ENCODE data around the gene SRRM4. TPM values are rescaled to one million over a fixed set of nuclear protein-coding genes. Genes with fewer than 3 reads are reported as not detected.
"Not testable (repeated sequence)": the region's sequence is repeated elsewhere in the genome, so short reads cannot be mapped to it uniquely, and the experiment has no call there.

The SRRM4 gene
- total RNA-seq, 1 donor from 2014 or later, result under 0.01 TPM

DNA sequence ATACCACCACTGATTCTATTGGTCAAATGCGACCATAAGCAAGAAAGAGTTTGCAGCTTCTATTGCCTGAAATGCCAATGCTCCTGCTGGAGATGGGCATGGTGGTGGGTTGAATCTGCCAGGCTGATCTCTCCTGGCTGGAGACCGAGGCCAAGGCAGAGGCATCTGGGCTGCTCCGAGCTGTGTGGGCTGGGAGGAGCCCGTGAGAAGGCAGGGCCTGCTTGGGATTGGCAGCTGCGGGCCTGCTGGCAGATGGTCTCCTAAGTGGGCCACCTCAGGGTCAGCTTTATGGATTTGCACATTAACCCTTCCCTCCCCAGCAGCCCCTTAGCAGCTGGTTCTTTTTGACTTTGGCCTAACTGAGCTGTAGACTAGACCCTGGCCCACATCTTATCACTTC, 25.4 kb downstream of the SRRM4 start:
- no peaks in the 10 kb centered on the region for H3K36me3 ChIP-seq (ENCODE audit: control insufficient read depth in 3 of 3, insufficient read depth in 3 of 3, low read length in 3 of 3)
- no peaks in the 10 kb centered on the region for H3K4me1 ChIP-seq (ENCODE audit: control insufficient read depth in 3 of 3, insufficient read depth in 3 of 3, low read length in 3 of 3)
- H3K9ac ChIP-seq (ENCODE audit: low read depth in 1 of 3, low read length in 3 of 3), result no peak overlapping the region
- no peak overlapping the region for H3K27ac ChIP-seq (ENCODE audit: low read depth, low read length)
- H3K27me3 ChIP-seq (ENCODE audit: control insufficient read depth in 3 of 3, insufficient read depth in 3 of 3, low read length in 3 of 3), result peaks cover 18 to 47% (median 24%) of the 10 kb centered on the region in 3 donors
- H3K9me3 ChIP-seq (ENCODE audit: control insufficient read depth in 3 of 3, low read length in 3 of 3), result peaks cover 0 to 2% (median 0%) of the 10 kb centered on the region in 3 donors
- H3K4me3 ChIP-seq (ENCODE audit: low read length in 3 of 3), result no peak overlapping the region

DNA sequence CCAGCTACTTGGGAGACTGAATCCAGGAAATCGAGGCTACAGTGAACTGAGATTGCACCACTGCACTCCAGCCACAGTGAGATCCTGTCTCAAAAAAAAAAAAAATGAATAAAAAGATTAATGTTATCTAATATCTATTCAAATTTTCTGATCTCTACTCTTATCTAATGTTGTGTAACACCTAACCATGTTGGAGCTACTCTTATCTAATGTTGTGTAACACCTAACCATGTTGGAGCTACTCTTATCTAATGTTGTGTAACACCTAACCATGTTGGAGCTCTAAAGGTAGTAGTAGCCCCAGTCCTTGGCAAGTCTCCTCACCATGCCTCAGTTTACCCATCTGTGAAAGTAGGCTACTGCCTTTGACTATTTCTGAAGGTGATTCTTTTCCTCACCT, 26.9 kb downstream of the SRRM4 start:
- H3K4me1 ChIP-seq (ENCODE audit: control insufficient read depth in 3 of 3, insufficient read depth in 3 of 3, low read length in 3 of 3); H3K36me3 ChIP-seq (ENCODE audit: control insufficient read depth in 3 of 3, insufficient read depth in 3 of 3, low read length in 3 of 3); H3K4me3 ChIP-seq (ENCODE audit: low read length in 3 of 3); H3K9me3 ChIP-seq (ENCODE audit: control insufficient read depth in 3 of 3, low read length in 3 of 3); H3K27ac ChIP-seq (ENCODE audit: low read depth, low read length); H3K9ac ChIP-seq (ENCODE audit: low read depth in 1 of 3, low read length in 3 of 3): not testable (repeated sequence)
- H3K27me3 ChIP-seq (ENCODE audit: control insufficient read depth in 3 of 3, insufficient read depth in 3 of 3, low read length in 3 of 3), result peaks cover 18 to 41% (median 24%) of the 10 kb centered on the region in 3 donors

DNA sequence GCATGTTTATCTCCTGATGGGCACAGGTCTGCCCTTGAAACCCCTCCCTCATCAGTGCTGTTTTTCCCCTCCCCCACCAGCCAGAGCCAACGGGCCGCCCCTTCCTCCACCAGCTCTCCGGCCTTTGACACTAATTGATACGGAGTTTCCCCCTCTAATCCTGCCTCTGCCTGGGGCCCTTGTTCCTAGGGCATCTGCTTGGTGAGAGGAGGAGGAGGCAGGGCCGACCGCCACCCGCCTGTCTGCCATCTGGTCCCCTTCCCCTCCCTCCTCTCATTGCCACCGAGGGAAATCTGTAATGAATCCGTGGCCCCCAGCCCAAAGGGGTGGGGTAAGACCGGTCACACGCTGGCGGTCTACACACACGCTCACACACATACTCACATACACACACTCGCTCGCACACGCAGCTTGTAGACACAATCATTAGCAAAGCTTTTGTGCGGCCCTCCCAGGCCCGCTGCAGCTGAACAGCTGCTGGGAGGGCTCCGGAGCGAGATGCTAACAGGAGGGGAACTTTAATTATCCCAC, 27.4 kb downstream of the SRRM4 start:
- H3K27me3 ChIP-seq (ENCODE audit: control insufficient read depth in 3 of 3, insufficient read depth in 3 of 3, low read length in 3 of 3), result peaks cover 18 to 39% (median 24%) of the 10 kb centered on the region in 3 donors
- peaks cover 0 to 2% (median 0%) of the 10 kb centered on the region in 3 donors for H3K9me3 ChIP-seq (ENCODE audit: control insufficient read depth in 3 of 3, low read length in 3 of 3)
- H3K27ac ChIP-seq (ENCODE audit: low read depth, low read length), result no peak overlapping the region
- H3K4me1 ChIP-seq (ENCODE audit: control insufficient read depth in 3 of 3, insufficient read depth in 3 of 3, low read length in 3 of 3), result no peaks in the 10 kb centered on the region
- H3K4me3 ChIP-seq (ENCODE audit: low read length in 3 of 3), result no peak overlapping the region
- H3K9ac ChIP-seq (ENCODE audit: low read depth in 1 of 3, low read length in 3 of 3), result no peak overlapping the region
- H3K36me3 ChIP-seq (ENCODE audit: control insufficient read depth in 3 of 3, insufficient read depth in 3 of 3, low read length in 3 of 3), result no peaks in the 10 kb centered on the region

DNA sequence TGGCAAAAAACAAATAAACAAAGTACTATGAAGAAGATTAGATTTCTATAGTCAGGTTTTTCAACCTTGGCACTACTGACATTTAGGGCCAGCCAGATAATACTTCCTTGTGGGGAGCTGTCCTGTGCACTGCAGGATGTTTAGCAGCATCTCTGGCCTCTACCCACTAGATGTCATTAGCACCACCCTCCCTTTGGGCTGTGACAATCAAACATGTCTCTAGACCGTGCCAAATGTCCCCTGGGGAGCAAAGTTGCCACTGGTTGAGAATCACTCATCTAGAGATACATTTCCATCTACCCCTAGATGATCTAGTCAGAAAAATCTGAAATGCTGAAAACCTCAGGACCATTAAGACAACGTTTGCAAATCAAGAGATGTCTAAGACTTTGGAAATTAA, 29.9 kb downstream of the SRRM4 start:
- no peak overlapping the region for H3K9ac ChIP-seq (ENCODE audit: low read depth in 1 of 3, low read length in 3 of 3)
- no peaks in the 10 kb centered on the region for H3K36me3 ChIP-seq (ENCODE audit: control insufficient read depth in 3 of 3, insufficient read depth in 3 of 3, low read length in 3 of 3)
- H3K27ac ChIP-seq (ENCODE audit: low read depth, low read length), result no peak overlapping the region
- H3K4me1 ChIP-seq (ENCODE audit: control insufficient read depth in 3 of 3, insufficient read depth in 3 of 3, low read length in 3 of 3), result no peaks in the 10 kb centered on the region
- H3K9me3 ChIP-seq (ENCODE audit: control insufficient read depth in 3 of 3, low read length in 3 of 3), result peaks cover 0 to 2% (median 0%) of the 10 kb centered on the region in 3 donors
- no peak overlapping the region for H3K4me3 ChIP-seq (ENCODE audit: low read length in 3 of 3)
- peaks cover 10 to 28% (median 23%) of the 10 kb centered on the region in 3 donors for H3K27me3 ChIP-seq (ENCODE audit: control insufficient read depth in 3 of 3, insufficient read depth in 3 of 3, low read length in 3 of 3)

DNA sequence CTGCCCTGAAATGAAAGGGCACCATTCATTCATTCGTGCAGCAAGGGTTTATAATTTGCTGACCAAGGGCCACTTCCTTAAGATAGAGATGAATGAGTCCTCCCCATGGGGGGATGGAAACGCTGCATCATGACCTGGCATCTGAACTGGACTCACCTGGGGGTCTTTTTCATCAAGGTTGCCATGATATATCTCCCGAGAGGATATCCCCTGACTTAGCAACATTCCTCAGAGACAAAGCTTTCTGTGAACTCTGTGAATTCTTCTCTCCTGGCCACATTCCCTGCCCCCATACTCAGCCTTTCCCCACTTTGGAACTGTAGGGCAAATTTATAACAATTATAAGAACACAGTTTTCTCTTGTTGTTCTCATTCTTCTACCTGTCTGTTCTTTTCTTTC, 30.8 kb downstream of the SRRM4 start:
- Histone ChIP-seq H3K27ac (ENCODE audit: low read depth, low read length) (no peak overlapping the region), H3K9ac (ENCODE audit: low read depth in 1 of 3, low read length in 3 of 3) (no peak overlapping the region), H3K27me3 (ENCODE audit: control insufficient read depth in 3 of 3, insufficient read depth in 3 of 3, low read length in 3 of 3) (peaks cover 12 to 22% (median 19%) of the 10 kb centered on the region in 3 donors), H3K36me3 (ENCODE audit: control insufficient read depth in 3 of 3, insufficient read depth in 3 of 3, low read length in 3 of 3) (no peaks in the 10 kb centered on the region), H3K4me1 (ENCODE audit: control insufficient read depth in 3 of 3, insufficient read depth in 3 of 3, low read length in 3 of 3) (no peaks in the 10 kb centered on the region), H3K4me3 (ENCODE audit: low read length in 3 of 3) (no peak overlapping the region), H3K9me3 (ENCODE audit: control insufficient read depth in 3 of 3, low read length in 3 of 3) (peaks cover 0 to 2% (median 0%) of the 10 kb centered on the region in 3 donors)

DNA sequence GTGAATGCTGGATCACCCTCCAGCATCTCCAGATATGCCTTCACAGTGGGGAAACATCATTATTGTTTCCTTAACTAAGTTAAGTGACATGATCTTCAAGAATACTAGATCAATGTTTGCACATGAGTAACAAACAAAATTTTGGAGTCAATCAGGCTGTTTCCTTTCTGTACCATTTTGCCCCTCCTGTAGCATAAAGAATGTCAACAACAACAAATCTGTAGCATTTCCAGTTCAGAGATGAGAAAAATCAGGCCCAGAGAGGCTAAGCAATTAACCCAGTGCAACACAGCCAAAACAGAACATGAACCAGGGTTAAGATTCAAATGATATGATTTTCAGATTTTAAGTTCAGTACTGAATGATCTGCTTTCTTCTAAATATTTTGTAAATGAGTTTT, 31.7 kb downstream of the SRRM4 start:
- Histone ChIP-seq H3K4me1 (ENCODE audit: control insufficient read depth in 3 of 3, insufficient read depth in 3 of 3, low read length in 3 of 3) (no peaks in the 10 kb centered on the region), H3K27ac (ENCODE audit: low read depth, low read length) (no peak overlapping the region)

DNA sequence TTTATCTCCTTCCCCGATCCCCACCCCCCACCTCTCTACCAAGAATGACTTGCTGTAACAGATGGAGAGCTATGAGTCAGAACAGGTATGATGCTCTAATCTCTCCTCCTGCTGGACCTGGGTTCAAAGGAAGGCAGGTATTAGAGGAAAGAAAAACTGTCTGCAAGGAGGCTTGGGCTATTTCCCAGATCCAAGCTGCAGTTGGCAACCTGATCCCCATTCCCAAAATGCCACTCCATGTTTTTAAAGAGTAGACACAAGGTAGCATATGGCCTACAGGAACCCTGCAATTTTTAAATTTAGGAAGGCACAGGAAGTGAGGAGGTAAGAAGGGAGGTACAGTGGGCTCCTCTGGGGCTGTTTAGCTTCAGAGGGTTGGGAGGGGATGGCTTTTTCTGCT, 33.0 kb downstream of the SRRM4 start:
- Histone ChIP-seq H3K27me3 (ENCODE audit: control insufficient read depth in 3 of 3, insufficient read depth in 3 of 3, low read length in 3 of 3) (peaks cover 12 to 19% (median 13%) of the 10 kb centered on the region in 3 donors), H3K36me3 (ENCODE audit: control insufficient read depth in 3 of 3, insufficient read depth in 3 of 3, low read length in 3 of 3) (no peaks in the 10 kb centered on the region), H3K9me3 (ENCODE audit: control insufficient read depth in 3 of 3, low read length in 3 of 3) (peaks cover 0 to 2% (median 0%) of the 10 kb centered on the region in 3 donors), H3K4me3 (ENCODE audit: low read length in 3 of 3) (no peak overlapping the region), H3K9ac (ENCODE audit: low read depth in 1 of 3, low read length in 3 of 3) (no peak overlapping the region), H3K4me1 (ENCODE audit: control insufficient read depth in 3 of 3, insufficient read depth in 3 of 3, low read length in 3 of 3) (no peaks in the 10 kb centered on the region), H3K27ac (ENCODE audit: low read depth, low read length) (no peak overlapping the region)

More for the DNA sequence above, 31.7 kb downstream of the SRRM4 start:
- Histone ChIP-seq H3K4me3 (ENCODE audit: low read length in 3 of 3) (no peak overlapping the region), H3K27me3 (ENCODE audit: control insufficient read depth in 3 of 3, insufficient read depth in 3 of 3, low read length in 3 of 3) (peaks cover 18 to 25% (median 19%) of the 10 kb centered on the region in 3 donors), H3K9me3 (ENCODE audit: control insufficient read depth in 3 of 3, low read length in 3 of 3) (peaks cover 0 to 2% (median 0%) of the 10 kb centered on the region in 3 donors), H3K36me3 (ENCODE audit: control insufficient read depth in 3 of 3, insufficient read depth in 3 of 3, low read length in 3 of 3) (no peaks in the 10 kb centered on the region), H3K9ac (ENCODE audit: low read depth in 1 of 3, low read length in 3 of 3) (no peak overlapping the region)

DNA sequence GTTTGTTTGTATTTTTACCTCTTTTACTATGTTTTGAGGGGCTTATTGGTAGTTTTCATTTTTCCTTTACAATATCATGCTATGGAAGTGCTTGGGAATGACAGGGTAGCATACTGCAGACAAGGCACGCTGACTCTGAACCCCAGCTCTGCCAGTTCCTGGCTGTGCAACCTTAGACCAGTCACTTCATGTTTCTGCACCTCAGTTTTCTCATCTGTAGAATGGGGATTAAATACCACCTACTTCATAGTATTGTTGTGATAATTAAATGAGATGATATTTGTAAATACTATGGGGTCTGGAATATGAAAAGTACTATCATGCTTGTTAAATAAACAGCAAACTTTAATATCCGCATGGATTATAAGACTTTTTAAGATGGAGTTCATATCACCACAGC, 35.4 kb downstream of the SRRM4 start:
- Histone ChIP-seq H3K4me1 (ENCODE audit: control insufficient read depth in 3 of 3, insufficient read depth in 3 of 3, low read length in 3 of 3) (no peaks in the 10 kb centered on the region), H3K9me3 (ENCODE audit: control insufficient read depth in 3 of 3, low read length in 3 of 3) (no peaks in the 10 kb centered on the region), H3K9ac (ENCODE audit: low read depth in 1 of 3, low read length in 3 of 3) (no peak overlapping the region), H3K36me3 (ENCODE audit: control insufficient read depth in 3 of 3, insufficient read depth in 3 of 3, low read length in 3 of 3) (no peaks in the 10 kb centered on the region), H3K27ac (ENCODE audit: low read depth, low read length) (no peak overlapping the region), H3K4me3 (ENCODE audit: low read length in 3 of 3) (no peak overlapping the region), H3K27me3 (ENCODE audit: control insufficient read depth in 3 of 3, insufficient read depth in 3 of 3, low read length in 3 of 3) (peaks cover 16 to 24% (median 16%) of the 10 kb centered on the region in 3 donors)

DNA sequence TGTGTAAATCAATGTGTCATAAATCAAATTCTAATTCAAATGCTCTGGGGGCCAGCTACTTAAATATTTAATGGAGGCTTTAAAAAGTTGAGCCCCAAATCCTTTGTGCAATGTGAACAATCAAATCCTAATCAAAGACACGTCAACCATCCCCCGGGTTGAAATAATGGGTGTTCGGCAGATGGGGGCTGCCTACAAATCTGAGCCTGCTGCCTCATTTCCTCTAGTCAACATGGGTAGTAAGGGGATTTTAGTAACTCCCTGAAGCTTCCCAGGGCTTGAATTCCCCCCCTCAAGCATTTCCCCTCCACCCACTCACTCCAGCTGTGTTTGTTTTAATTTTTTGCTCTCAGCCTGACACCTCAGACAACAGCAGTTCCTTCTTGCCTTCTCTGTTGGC, 37.8 kb downstream of the SRRM4 start:
- Histone ChIP-seq H3K4me3 (ENCODE audit: low read length in 3 of 3) (no peak overlapping the region), H3K36me3 (ENCODE audit: control insufficient read depth in 3 of 3, insufficient read depth in 3 of 3, low read length in 3 of 3) (no peaks in the 10 kb centered on the region), H3K4me1 (ENCODE audit: control insufficient read depth in 3 of 3, insufficient read depth in 3 of 3, low read length in 3 of 3) (no peaks in the 10 kb centered on the region), H3K27me3 (ENCODE audit: control insufficient read depth in 3 of 3, insufficient read depth in 3 of 3, low read length in 3 of 3) (peaks cover 16 to 24% (median 16%) of the 10 kb centered on the region in 3 donors), H3K27ac (ENCODE audit: low read depth, low read length) (no peak overlapping the region), H3K9ac (ENCODE audit: low read depth in 1 of 3, low read length in 3 of 3) (no peak overlapping the region), H3K9me3 (ENCODE audit: control insufficient read depth in 3 of 3, low read length in 3 of 3) (no peaks in the 10 kb centered on the region)

DNA sequence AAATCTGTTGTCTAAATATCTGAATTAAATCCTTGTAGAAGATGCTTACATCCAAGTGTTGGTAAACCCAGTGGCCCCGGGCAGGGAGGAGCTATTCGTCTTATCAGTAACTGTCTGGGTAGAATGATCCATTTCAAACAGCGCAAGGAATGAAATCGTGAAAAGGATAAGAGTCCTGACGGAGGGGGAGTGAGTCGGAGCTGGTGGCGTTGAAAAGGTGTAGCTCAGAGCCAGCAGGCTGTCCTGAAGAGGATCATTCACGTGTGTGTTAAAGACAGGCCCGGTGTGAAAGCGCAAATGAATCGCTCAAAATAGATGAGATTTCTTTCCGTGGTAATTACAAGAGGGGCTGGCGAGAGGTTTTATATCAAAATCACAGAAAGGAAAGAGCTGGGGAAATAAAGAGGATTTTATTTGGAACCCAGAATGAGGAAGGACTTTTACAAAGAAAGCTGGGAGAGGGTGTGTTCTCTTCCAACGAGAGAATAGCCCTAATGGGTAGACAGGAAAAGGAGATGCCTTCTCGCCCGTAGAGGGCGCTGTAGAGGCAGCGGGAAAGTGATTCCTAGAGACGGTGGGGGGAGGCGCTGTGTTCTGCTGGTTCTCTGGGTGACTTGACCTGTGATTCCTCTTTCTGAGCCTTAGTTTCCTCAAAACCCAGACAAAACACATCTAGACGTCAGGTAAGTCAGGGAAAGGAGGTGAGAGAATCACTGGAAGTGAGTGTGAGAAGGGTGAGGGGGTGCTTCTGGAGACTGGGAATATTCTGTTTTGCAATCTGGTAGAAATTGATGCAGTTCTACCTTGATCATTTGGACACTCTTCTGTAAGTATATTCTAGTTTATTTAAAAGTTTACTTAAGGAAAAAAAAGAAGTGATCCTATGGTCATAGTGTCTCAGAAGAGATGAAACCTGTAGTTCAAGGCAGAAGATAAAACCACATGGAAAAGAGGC, 39.3 kb downstream of the SRRM4 start:
- H3K27me3 ChIP-seq (ENCODE audit: control insufficient read depth in 3 of 3, insufficient read depth in 3 of 3, low read length in 3 of 3), result peaks cover 15 to 24% (median 16%) of the 10 kb centered on the region in 3 donors
- H3K4me3 ChIP-seq (ENCODE audit: low read length in 3 of 3), result no peak overlapping the region
- no peaks in the 10 kb centered on the region for H3K36me3 ChIP-seq (ENCODE audit: control insufficient read depth in 3 of 3, insufficient read depth in 3 of 3, low read length in 3 of 3)
- no peaks in the 10 kb centered on the region for H3K9me3 ChIP-seq (ENCODE audit: control insufficient read depth in 3 of 3, low read length in 3 of 3)
- no peak overlapping the region for H3K27ac ChIP-seq (ENCODE audit: low read depth, low read length)
- H3K9ac ChIP-seq (ENCODE audit: low read depth in 1 of 3, low read length in 3 of 3), result no peak overlapping the region
- H3K4me1 ChIP-seq (ENCODE audit: control insufficient read depth in 3 of 3, insufficient read depth in 3 of 3, low read length in 3 of 3), result no peaks in the 10 kb centered on the region
